ENCODE data around the gene GPR78. TPM values are rescaled to one million over a fixed set of nuclear protein-coding genes. Genes with fewer than 3 reads are reported as not detected.

Gene GPR78
- total RNA-seq, 2 donors from 2014 or later = 0.45 TPM; not detected in 1

DNA sequence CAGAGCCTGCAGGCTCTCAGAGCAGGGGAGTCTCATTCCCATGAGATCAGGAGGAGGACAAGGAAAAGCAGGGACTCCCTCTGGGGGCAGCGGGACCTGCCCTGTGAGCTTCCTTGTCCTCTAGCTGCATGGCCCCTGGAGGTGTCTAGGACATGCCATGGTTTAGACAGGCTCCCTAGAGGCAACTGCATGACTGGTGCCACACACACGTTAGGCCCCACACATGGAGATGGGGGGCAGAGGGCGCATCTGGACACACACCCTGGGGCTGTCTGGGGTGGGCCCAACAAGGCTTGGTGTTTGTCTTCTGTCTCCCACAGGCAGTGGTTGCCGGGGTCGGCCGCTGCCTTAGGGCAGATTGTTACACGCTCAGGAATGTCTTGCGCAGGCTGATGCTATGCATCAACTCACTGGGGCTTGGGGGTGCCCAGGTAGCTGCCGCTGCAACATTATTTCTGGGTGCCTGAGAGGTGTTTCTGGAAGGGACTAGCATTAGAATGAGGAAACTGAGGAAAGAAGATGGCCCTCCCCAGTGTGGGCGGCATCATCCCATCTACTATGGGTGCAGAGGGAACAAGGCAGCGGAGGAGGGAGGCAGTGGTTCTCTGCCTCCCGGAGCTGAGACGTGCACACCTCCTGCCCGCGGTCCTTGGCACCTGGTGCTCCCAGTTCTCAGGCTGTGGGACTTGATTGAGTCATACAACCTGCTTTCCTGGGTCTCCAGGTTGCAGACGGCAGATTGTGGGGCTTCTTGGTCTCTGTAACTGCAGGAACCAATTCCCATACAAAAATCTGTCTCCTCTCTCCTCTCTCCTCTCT is 32.1 kb upstream of the GPR78 start:
- no peak overlapping the region for H3K27ac ChIP-seq
- no peaks in the 10 kb centered on the region for H3K9me3 ChIP-seq
- H3K4me1 ChIP-seq (replicated peaks) = no peaks in the 10 kb centered on the region
- no peak overlapping the region for H3K4me3 ChIP-seq
- no peak for DNase-seq (ENCODE audit: low spot score)
- no peak for TF ChIP-seq POLR2A (IDR thresholded peaks at IDR 0.05)
- no peak for TF ChIP-seq POLR2AphosphoS5 (IDR thresholded peaks at IDR 0.05)
- TF ChIP-seq, protein P1, sequence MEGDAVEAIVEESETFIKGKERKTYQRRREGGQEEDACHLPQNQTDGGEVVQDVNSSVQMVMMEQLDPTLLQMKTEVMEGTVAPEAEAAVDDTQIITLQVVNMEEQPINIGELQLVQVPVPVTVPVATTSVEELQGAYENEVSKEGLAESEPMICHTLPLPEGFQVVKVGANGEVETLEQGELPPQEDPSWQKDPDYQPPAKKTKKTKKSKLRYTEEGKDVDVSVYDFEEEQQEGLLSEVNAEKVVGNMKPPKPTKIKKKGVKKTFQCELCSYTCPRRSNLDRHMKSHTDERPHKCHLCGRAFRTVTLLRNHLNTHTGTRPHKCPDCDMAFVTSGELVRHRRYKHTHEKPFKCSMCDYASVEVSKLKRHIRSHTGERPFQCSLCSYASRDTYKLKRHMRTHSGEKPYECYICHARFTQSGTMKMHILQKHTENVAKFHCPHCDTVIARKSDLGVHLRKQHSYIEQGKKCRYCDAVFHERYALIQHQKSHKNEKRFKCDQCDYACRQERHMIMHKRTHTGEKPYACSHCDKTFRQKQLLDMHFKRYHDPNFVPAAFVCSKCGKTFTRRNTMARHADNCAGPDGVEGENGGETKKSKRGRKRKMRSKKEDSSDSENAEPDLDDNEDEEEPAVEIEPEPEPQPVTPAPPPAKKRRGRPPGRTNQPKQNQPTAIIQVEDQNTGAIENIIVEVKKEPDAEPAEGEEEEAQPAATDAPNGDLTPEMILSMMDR (IDR thresholded peaks at IDR 0.05) = no peak
- no peaks in the 10 kb centered on the region for H3K27me3 ChIP-seq (replicated peaks; ENCODE audit: insufficient read depth)
- intact Hi-C loops (cut with DNase I) = loop anchor here (5.0 kb wide), 1 partner anchor 76 kb away; no protein-coding TSS in a partner anchor
- 83% methylated on average over 14 of the region's 16 CpGs for WGBS
- no peaks in the 10 kb centered on the region for H3K36me3 ChIP-seq

DNA sequence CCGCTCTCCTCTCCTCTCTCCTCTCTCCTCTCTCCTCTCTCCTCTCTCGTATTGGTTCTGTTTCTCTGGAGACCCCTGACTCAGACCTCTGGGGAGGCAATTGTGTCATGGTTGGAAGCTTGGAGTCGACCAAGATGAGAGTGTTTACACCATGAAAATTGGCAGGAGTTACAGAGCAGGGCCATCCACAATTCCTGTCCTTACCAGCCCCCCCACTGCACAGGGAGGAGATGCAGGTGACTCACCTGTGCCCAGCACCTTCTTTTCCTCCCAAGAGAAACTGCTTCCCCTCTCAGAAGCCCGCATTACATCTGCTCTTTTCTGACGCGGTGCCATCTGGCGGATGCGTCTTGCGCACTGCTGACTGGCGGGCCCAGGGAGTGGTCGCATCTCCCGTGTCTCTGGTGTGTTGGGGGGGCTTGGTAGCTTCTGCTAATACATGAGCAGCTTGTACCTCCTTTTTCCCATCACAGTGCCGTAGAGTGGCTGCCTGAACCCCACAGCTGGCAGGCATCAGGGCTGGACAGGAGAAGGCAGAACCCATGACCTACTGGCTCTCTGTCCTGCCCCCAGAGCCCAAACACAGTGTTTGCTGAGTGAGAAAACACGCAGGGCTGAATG is 31.4 kb upstream of the GPR78 start:
- Histone ChIP-seq H3K4me1 (replicated peaks) (no peaks in the 10 kb centered on the region), H3K9me3 (no peaks in the 10 kb centered on the region), H3K36me3 (no peaks in the 10 kb centered on the region), H3K27me3 (replicated peaks; ENCODE audit: insufficient read depth) (no peaks in the 10 kb centered on the region), H3K4me3 (no peak overlapping the region), H3K27ac (no peak overlapping the region)
- intact Hi-C loops (cut with DNase I) = loop anchor here (5.0 kb wide), 1 partner anchor 77 kb away; no protein-coding TSS in a partner anchor
- no peak for DNase-seq (ENCODE audit: low spot score)
- no peak for TF ChIP-seq POLR2AphosphoS5 (IDR thresholded peaks at IDR 0.05)
- TF ChIP-seq, protein P1 (IDR thresholded peaks at IDR 0.05) = no peak
- TF ChIP-seq POLR2A (IDR thresholded peaks at IDR 0.05) = no peak
- WGBS = 88% methylated on average over 14 of the region's 14 CpGs

DNA sequence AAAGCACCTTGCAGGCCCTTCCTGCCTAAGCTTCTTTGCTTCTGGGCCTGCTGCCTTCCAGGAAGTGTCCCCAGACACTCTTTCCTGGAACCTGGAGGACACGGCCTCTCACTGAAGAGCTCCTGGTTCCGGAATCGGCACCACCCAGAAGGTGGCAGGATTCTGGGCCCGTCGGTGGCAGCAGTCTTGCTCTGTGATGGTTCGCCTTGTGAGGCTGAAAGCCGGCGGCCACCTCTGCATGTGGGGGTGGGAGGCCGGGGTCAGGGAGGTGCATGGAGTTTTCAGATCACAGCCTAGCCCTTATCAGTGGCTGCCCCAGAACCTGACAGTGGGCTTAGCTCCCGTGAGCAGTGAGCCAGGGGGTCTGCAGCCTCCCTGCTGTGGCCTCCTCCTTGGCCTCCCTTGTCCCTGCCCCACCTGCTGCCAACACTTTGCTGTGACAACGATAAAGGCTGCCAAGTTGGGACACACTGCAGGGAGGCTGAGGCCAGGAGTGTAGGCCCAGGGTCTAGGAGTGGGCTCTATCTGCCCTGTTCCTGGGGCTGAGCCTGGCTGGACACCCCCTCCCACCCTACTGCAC is 30.8 kb upstream of the GPR78 start:
- 84% methylated on average over 11 of the region's 11 CpGs for WGBS
- no peak for DNase-seq (ENCODE audit: low spot score)
- intact Hi-C loops (cut with DNase I) = loop anchor here (5.0 kb wide), 1 partner anchor 77 kb away; no protein-coding TSS in a partner anchor

DNA sequence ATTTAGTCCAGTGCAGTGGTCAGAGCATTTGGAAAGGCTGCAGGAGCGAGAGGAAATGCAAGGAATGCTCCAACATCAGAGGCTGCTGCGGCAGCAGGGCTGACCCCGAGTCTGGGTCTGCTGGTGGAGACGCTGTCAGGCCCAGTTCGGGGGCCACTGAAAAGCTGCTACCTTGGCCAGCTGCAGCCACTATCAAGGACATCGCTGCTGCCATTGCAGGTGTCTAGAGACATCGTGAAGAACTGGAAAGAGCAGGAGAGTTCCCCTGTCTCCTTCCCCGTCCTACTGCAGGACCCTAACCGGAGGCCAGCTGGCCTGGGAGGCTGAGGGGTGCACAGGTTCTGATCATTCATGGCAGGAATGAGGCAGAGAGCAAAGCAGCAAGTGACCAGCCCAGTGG is 29.5 kb upstream of the GPR78 start:
- 90% methylated on average over 9 of the region's 9 CpGs for WGBS
- Histone ChIP-seq H3K4me3 (no peak overlapping the region), H3K4me1 (replicated peaks) (no peaks in the 10 kb centered on the region), H3K27me3 (replicated peaks; ENCODE audit: insufficient read depth) (no peaks in the 10 kb centered on the region), H3K9me3 (no peaks in the 10 kb centered on the region), H3K27ac (no peak overlapping the region), H3K36me3 (no peaks in the 10 kb centered on the region)
- no peak for TF ChIP-seq POLR2A (IDR thresholded peaks at IDR 0.05)
- TF ChIP-seq, protein P1 (IDR thresholded peaks at IDR 0.05) = no peak
- no peak for TF ChIP-seq POLR2AphosphoS5 (IDR thresholded peaks at IDR 0.05)
- no peak for DNase-seq (ENCODE audit: low spot score)
- intact Hi-C loops (cut with DNase I) = no loop called here

More for the DNA sequence above, 30.8 kb upstream of the GPR78 start:
- Histone ChIP-seq H3K4me3 (no peak overlapping the region), H3K27ac (no peak overlapping the region), H3K36me3 (no peaks in the 10 kb centered on the region), H3K4me1 (replicated peaks) (no peaks in the 10 kb centered on the region), H3K27me3 (replicated peaks; ENCODE audit: insufficient read depth) (no peaks in the 10 kb centered on the region), H3K9me3 (no peaks in the 10 kb centered on the region)
- TF ChIP-seq, protein P1 (IDR thresholded peaks at IDR 0.05) = no peak
- TF ChIP-seq POLR2AphosphoS5 (IDR thresholded peaks at IDR 0.05) (no peak), POLR2A (IDR thresholded peaks at IDR 0.05) (no peak)

Measured in prostate gland (tissue), 2 donors.